ENCODE data around the gene ORAI2. TPM values are rescaled to one million over a fixed set of nuclear protein-coding genes. Genes with fewer than 3 reads are reported as not detected.
A peak's percentile ranks its signal among the peaks of the same experiment; 100 is the strongest.

ORAI2 gene
- total and polyA plus RNA-seq, 2 of the 13 experiments (the other 11 are each of a cell fraction or from before 2014, with no cell fraction given), result 3.0 to 6.0 TPM

DNA sequence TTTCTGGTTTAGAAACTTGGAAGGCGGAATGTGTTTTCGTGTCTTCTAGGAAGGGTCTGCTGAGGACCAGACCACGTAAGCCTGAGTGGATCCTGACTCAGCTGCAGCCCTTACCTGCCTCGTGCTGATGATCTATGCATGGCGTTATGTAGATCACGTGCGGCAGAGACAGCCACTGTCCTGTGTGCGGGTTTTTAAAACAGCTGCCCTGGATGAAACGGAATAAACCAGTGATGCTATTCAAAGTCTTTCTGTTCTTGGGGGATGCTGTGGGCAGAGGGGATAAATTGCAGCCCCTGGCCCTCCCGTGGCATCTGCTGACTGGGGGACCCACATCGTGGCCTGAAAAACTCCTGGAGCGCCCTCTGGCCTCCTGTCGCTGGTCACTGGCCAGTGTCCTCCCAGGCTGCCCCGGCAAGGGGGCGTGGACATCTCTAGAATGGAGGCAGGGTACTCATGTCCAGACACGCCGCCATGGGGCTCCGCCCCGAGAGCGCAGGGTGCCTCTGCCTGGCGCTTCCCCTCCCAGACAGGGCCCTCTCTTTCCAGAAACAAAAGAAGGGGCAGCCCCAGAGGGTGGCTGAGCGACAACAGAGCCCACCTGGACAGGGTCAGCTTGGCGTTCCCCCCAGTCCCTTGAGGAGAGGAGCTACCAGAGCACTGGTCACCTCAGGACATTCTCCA, 18.1 kb downstream of the ORAI2 start (continued):
- TF ChIP-seq KDM5A (IDR thresholded peaks at IDR 0.05; ENCODE audit: borderline replicate concordance, low read length) (no peak), ZNF879 (CRISPR knock-in tag; IDR thresholded peaks at IDR 0.05) (no peak), ZBTB7B (CRISPR knock-in tag; IDR thresholded peaks at IDR 0.05) (0 out of 2 replicates have a peak, but pooled peaks have one; percentile 31), SIX1 (CRISPR knock-in tag; IDR thresholded peaks at IDR 0.05; ENCODE audit: borderline replicate concordance) (no peak), ZNF329 (CRISPR knock-in tag; IDR thresholded peaks at IDR 0.05; ENCODE audit: low read depth) (no peak), ZNF724P (CRISPR knock-in tag; IDR thresholded peaks at IDR 0.05; ENCODE audit: borderline replicate concordance) (no peak), POLR2AphosphoS5 (IDR thresholded peaks at IDR 0.05; ENCODE audit: low read depth, low read length) (peak; percentile 37; the same call in 1 of the 2 replicates), ZFP1 (CRISPR knock-in tag; IDR thresholded peaks at IDR 0.05) (no peak), ZSCAN20 (CRISPR knock-in tag; IDR thresholded peaks at IDR 0.05; ENCODE audit: borderline replicate concordance) (no peak), ZNF552 (CRISPR knock-in tag; IDR thresholded peaks at IDR 0.05; ENCODE audit: borderline replicate concordance) (no peak), YEATS2 (CRISPR knock-in tag; IDR thresholded peaks at IDR 0.05; ENCODE audit: borderline replicate concordance) (no peak), SRF (IDR thresholded peaks at IDR 0.05; ENCODE audit: low read depth, low read length) (no peak), ZNF20 (CRISPR knock-in tag; IDR thresholded peaks at IDR 0.05) (no peak), CHD2 (IDR thresholded peaks at IDR 0.05; ENCODE audit: low read depth, low read length) (no peak), KLF6 (CRISPR knock-in tag; IDR thresholded peaks at IDR 0.05) (no peak), NBN (conservative IDR thresholded peaks at IDR 0.05) (no peak), ZNF138 (CRISPR knock-in tag; IDR thresholded peaks at IDR 0.05; ENCODE audit: low read depth) (no peak), ZNF460 (CRISPR knock-in tag; IDR thresholded peaks at IDR 0.05; ENCODE audit: borderline replicate concordance) (no peak)
- TF ChIP-seq, protein P1, sequence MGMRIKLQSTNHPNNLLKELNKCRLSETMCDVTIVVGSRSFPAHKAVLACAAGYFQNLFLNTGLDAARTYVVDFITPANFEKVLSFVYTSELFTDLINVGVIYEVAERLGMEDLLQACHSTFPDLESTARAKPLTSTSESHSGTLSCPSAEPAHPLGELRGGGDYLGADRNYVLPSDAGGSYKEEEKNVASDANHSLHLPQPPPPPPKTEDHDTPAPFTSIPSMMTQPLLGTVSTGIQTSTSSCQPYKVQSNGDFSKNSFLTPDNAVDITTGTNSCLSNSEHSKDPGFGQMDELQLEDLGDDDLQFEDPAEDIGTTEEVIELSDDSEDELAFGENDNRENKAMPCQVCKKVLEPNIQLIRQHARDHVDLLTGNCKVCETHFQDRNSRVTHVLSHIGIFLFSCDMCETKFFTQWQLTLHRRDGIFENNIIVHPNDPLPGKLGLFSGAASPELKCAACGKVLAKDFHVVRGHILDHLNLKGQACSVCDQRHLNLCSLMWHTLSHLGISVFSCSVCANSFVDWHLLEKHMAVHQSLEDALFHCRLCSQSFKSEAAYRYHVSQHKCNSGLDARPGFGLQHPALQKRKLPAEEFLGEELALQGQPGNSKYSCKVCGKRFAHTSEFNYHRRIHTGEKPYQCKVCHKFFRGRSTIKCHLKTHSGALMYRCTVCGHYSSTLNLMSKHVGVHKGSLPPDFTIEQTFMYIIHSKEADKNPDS (CRISPR knock-in tag; IDR thresholded peaks at IDR 0.05), result no peak
- TF ChIP-seq, protein P2, sequence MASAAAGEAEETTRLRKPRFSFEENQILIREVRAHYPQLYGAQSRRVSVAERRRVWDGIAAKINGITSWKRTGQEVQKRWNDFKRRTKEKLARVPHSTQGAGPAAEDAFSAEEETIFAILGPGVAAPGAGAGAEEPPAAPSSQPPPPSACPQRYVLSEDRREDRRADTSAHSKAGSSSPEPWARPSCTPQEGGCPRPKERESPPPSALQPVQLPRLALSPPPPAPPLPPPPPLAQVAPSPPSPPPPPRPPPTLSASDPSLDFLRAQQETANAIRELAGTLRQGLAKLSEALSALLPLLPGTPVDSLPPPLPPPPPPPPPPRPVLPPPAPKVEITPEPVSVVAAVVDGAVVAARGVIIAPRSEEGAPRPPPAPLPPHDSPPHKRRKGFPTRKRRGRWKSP (CRISPR knock-in tag; IDR thresholded peaks at IDR 0.05), result no peak
- TF ChIP-seq, protein P3, sequence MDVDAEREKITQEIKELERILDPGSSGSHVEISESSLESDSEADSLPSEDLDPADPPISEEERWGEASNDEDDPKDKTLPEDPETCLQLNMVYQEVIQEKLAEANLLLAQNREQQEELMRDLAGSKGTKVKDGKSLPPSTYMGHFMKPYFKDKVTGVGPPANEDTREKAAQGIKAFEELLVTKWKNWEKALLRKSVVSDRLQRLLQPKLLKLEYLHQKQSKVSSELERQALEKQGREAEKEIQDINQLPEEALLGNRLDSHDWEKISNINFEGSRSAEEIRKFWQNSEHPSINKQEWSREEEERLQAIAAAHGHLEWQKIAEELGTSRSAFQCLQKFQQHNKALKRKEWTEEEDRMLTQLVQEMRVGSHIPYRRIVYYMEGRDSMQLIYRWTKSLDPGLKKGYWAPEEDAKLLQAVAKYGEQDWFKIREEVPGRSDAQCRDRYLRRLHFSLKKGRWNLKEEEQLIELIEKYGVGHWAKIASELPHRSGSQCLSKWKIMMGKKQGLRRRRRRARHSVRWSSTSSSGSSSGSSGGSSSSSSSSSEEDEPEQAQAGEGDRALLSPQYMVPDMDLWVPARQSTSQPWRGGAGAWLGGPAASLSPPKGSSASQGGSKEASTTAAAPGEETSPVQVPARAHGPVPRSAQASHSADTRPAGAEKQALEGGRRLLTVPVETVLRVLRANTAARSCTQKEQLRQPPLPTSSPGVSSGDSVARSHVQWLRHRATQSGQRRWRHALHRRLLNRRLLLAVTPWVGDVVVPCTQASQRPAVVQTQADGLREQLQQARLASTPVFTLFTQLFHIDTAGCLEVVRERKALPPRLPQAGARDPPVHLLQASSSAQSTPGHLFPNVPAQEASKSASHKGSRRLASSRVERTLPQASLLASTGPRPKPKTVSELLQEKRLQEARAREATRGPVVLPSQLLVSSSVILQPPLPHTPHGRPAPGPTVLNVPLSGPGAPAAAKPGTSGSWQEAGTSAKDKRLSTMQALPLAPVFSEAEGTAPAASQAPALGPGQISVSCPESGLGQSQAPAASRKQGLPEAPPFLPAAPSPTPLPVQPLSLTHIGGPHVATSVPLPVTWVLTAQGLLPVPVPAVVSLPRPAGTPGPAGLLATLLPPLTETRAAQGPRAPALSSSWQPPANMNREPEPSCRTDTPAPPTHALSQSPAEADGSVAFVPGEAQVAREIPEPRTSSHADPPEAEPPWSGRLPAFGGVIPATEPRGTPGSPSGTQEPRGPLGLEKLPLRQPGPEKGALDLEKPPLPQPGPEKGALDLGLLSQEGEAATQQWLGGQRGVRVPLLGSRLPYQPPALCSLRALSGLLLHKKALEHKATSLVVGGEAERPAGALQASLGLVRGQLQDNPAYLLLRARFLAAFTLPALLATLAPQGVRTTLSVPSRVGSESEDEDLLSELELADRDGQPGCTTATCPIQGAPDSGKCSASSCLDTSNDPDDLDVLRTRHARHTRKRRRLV (CRISPR knock-in tag; IDR thresholded peaks at IDR 0.05), result no peak
- TF ChIP-seq, protein P4, sequence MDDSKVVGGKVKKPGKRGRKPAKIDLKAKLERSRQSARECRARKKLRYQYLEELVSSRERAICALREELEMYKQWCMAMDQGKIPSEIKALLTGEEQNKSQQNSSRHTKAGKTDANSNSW (CRISPR knock-in tag; IDR thresholded peaks at IDR 0.05; ENCODE audit: borderline replicate concordance), result no peak

All from HepG2 (cell line).